ENCODE data around the gene DNHD1. TPM values are rescaled to one million over a fixed set of nuclear protein-coding genes. Genes with fewer than 3 reads are reported as not detected.

Gene DNHD1
- total RNA-seq, 4 donors from 2014 or later, result 2.9 to 20.9 (median 9.8) TPM

GRCh38 chr11:6545917-6546605, 49.0 kb downstream of the DNHD1 start:
- TF ChIP-seq EP300 (IDR thresholded peaks at IDR 0.05) (no peak), POLR2A (IDR thresholded peaks at IDR 0.05) (no peak), POLR2AphosphoS5 (IDR thresholded peaks at IDR 0.05) (no peak)
- TF ChIP-seq, protein P1, sequence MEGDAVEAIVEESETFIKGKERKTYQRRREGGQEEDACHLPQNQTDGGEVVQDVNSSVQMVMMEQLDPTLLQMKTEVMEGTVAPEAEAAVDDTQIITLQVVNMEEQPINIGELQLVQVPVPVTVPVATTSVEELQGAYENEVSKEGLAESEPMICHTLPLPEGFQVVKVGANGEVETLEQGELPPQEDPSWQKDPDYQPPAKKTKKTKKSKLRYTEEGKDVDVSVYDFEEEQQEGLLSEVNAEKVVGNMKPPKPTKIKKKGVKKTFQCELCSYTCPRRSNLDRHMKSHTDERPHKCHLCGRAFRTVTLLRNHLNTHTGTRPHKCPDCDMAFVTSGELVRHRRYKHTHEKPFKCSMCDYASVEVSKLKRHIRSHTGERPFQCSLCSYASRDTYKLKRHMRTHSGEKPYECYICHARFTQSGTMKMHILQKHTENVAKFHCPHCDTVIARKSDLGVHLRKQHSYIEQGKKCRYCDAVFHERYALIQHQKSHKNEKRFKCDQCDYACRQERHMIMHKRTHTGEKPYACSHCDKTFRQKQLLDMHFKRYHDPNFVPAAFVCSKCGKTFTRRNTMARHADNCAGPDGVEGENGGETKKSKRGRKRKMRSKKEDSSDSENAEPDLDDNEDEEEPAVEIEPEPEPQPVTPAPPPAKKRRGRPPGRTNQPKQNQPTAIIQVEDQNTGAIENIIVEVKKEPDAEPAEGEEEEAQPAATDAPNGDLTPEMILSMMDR (IDR thresholded peaks at IDR 0.05), result no peak
- no peak overlapping the region for H3K27ac ChIP-seq
- no peak overlapping the region for H3K4me3 ChIP-seq
- no peak for ATAC-seq
- H3K4me1 ChIP-seq, result no peaks in the 10 kb centered on the region
- no peaks in the 10 kb centered on the region for H3K9me3 ChIP-seq
- WGBS, 2 donors (ENCODE audit: low coverage in 1 of 2), result 83% methylated on average over 1 of the region's 14 CpGs; no CpG with 5 or more reads in 1 of the 2 donors
- H3K27me3 ChIP-seq, result no peaks in the 10 kb centered on the region
- H3K36me3 ChIP-seq, result peaks cover 0 to 59% of the 10 kb centered on the region in 2 donors

DNA sequence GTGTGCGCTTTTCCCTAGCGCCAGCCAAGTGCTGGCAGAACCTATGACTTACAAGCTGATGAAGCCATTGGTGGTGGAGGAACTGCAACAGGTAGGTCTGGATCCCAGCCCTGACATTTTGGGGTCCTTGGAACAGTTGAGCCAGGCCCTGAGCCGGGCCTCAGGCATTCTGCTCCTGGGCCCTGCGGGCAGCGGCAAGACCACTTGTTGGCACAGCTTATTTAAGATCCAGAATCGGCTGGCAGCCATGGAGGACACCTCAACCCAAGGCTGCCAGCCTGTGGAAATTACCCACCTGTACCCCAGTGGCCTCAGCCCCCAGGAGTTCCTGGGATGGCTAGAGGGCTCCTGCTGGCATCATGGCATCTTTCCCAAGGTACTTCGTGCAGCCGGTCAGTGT, 49.7 kb downstream of the DNHD1 start:
- ATAC-seq, result no peak
- H3K27me3 ChIP-seq, result no peaks in the 10 kb centered on the region
- H3K4me1 ChIP-seq, result no peaks in the 10 kb centered on the region
- H3K27ac ChIP-seq, result no peak overlapping the region
- no peak for TF ChIP-seq POLR2AphosphoS5 (IDR thresholded peaks at IDR 0.05)
- no peak for TF ChIP-seq POLR2A (IDR thresholded peaks at IDR 0.05)
- no peak for TF ChIP-seq EP300 (IDR thresholded peaks at IDR 0.05)
- TF ChIP-seq, protein P1 (IDR thresholded peaks at IDR 0.05), result no peak
- WGBS, 2 donors (ENCODE audit: low coverage in 1 of 2), result no CpG with 5 or more reads among the region's 8 CpGs
- no peak overlapping the region for H3K4me3 ChIP-seq
- no peaks in the 10 kb centered on the region for H3K9me3 ChIP-seq
- peaks cover 0 to 59% of the 10 kb centered on the region in 2 donors for H3K36me3 ChIP-seq

- no peak overlapping the region for H3K4me3 ChIP-seq
- no peaks in the 10 kb centered on the region for H3K4me1 ChIP-seq
- no peaks in the 10 kb centered on the region for H3K27me3 ChIP-seq
- H3K36me3 ChIP-seq, result peaks cover 0 to 59% of the 10 kb centered on the region in 2 donors
- WGBS, 2 donors (ENCODE audit: low coverage in 1 of 2), result no CpG with 5 or more reads among the region's 6 CpGs
- H3K27ac ChIP-seq, result no peak overlapping the region
- TF ChIP-seq, protein P1 (IDR thresholded peaks at IDR 0.05), result no peak
- TF ChIP-seq POLR2A (IDR thresholded peaks at IDR 0.05) (no peak), EP300 (IDR thresholded peaks at IDR 0.05) (no peak), POLR2AphosphoS5 (IDR thresholded peaks at IDR 0.05) (no peak)
- no peak for ATAC-seq
- no peaks in the 10 kb centered on the region for H3K9me3 ChIP-seq
Observed at GRCh38 chr11:6547177-6547576, 50.1 kb downstream of the DNHD1 start.

DNA sequence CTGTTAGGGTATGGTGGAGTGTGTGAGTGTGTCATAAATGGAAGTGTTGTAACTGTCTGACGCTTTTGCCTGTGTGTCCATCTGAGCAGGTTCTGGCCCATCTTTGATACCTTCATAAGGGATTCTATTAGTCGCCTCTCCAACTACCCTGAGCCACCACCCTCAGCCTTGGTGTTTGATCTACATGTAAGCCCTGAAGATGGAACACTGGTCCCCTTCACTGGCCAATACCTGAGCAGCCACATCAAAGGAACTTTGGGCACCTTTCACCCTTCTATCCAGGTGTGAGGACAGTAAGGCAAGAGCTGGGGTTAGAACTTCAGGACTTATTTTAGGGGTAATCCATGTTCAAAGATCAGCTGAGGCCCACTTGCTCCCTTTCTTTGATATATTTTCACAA, 51.0 kb downstream of the DNHD1 start:
- no peak for ATAC-seq

More for the DNA sequence above, 51.0 kb downstream of the DNHD1 start:
- no peak for TF ChIP-seq EP300 (IDR thresholded peaks at IDR 0.05)
- TF ChIP-seq, protein P1 (IDR thresholded peaks at IDR 0.05), result no peak
- TF ChIP-seq POLR2AphosphoS5 (IDR thresholded peaks at IDR 0.05), result no peak
- TF ChIP-seq POLR2A (IDR thresholded peaks at IDR 0.05), result no peak
- Histone ChIP-seq H3K9me3 (no peaks in the 10 kb centered on the region), H3K27ac (no peak overlapping the region), H3K36me3 (peaks cover 0 to 55% of the 10 kb centered on the region in 2 donors), H3K27me3 (no peaks in the 10 kb centered on the region), H3K4me3 (no peak overlapping the region), H3K4me1 (no peaks in the 10 kb centered on the region)
- WGBS, 2 donors (ENCODE audit: low coverage in 1 of 2), result 100% methylated on average over 2 of the region's 2 CpGs; no CpG with 5 or more reads in 1 of the 2 donors
